Kidney epithelial cell (primary cell): Measurements from ENCODE around the gene NAT9. TPM values are rescaled to one million over a fixed set of nuclear protein-coding genes. Genes with fewer than 3 reads are reported as not detected.

Experiments used
- DNase-seq: peaks from one replicate; pipeline ENCODE4 v3.0.0-alpha.2; 2010; ENCODE audit warnings: low read depth
- H3K27me3 ChIP-seq: 2 replicates; pipeline ENCODE4 v1.6.0; 2011; ENCODE audit warnings: low read length; ENCODE audit not compliant: control insufficient read depth, insufficient read depth
- H3K36me3 ChIP-seq: 2 replicates; pipeline ENCODE4 v1.5.1; 2011; ENCODE audit warnings: low read length; ENCODE audit not compliant: control insufficient read depth, insufficient read depth
- H3K4me3 ChIP-seq: 2 replicates; pipeline ENCODE4 v1.5.1; 2011; ENCODE audit warnings: low read depth, mild to moderate bottlenecking, control low read depth, low read length
- CTCF ChIP-seq: IDR thresholded peaks from 2 replicates; pipeline ENCODE4 v1.5.1; 2011; ENCODE audit warnings: mild to moderate bottlenecking, moderate library complexity, low read length, control low read depth, inconsistent platforms; ENCODE audit not compliant: insufficient read depth, poor library complexity, severe bottlenecking
- total RNA-seq: library from RNA; depleted of rRNA; stranded (reverse); fragments of >200 nt; gene quantifications from 2 replicates; pipeline ENCODE4 v1.2.3, GENCODE V29; 2015

NAT9 gene
- total RNA-seq, 1 donor from 2014 or later, result 30.7 TPM

GRCh38 chr17:74730491-74731346 is 45.4 kb downstream of the NAT9 start:
- H3K4me3 ChIP-seq, result no peak overlapping the region
- peaks cover 20% of the 10 kb centered on the region for H3K27me3 ChIP-seq
- no peak for TF ChIP-seq CTCF
- H3K36me3 ChIP-seq, result no peaks in the 10 kb centered on the region
- DNase-seq, result no peak

DNA sequence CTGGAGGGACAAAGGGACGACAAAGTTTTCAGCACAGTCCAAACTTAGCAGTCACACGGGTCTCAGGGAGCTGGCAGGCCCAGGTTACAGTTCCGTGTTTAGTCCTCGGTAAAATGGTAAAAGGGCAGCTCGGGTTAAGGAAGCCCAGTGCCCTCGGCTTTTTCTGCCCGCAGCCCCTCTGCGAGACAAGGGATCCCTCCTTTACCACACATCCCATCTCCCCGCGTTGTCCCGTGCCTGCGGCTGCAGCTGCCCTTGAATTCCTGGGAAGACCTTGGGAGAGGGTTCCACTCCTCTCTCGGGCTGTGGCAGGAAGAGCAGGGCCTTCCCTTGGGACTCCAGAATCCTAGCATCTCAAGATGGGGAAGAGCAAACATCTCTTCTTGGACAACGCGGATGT is 46.3 kb downstream of the NAT9 start:
- TF ChIP-seq CTCF, result no peak
- no peak for DNase-seq
- H3K27me3 ChIP-seq, result peaks cover 12% of the 10 kb centered on the region
- H3K4me3 ChIP-seq, result no peak overlapping the region
- H3K36me3 ChIP-seq, result no peaks in the 10 kb centered on the region

- no peak overlapping the region for H3K4me3 ChIP-seq
- H3K36me3 ChIP-seq, result no peaks in the 10 kb centered on the region
- peaks cover 11% of the 10 kb centered on the region for H3K27me3 ChIP-seq
- no peak for TF ChIP-seq CTCF
- no peak for DNase-seq
These were observed 46.8 kb downstream of the NAT9 start for GRCh38 chr17:74729368-74729767.

GRCh38 chr17:74728702-74729075 is 47.5 kb downstream of the NAT9 start:
- H3K27me3 ChIP-seq, result peaks cover 4% of the 10 kb centered on the region
- TF ChIP-seq CTCF, result no peak
- no peak overlapping the region for H3K4me3 ChIP-seq
- no peak for DNase-seq
- H3K36me3 ChIP-seq, result no peaks in the 10 kb centered on the region

DNA sequence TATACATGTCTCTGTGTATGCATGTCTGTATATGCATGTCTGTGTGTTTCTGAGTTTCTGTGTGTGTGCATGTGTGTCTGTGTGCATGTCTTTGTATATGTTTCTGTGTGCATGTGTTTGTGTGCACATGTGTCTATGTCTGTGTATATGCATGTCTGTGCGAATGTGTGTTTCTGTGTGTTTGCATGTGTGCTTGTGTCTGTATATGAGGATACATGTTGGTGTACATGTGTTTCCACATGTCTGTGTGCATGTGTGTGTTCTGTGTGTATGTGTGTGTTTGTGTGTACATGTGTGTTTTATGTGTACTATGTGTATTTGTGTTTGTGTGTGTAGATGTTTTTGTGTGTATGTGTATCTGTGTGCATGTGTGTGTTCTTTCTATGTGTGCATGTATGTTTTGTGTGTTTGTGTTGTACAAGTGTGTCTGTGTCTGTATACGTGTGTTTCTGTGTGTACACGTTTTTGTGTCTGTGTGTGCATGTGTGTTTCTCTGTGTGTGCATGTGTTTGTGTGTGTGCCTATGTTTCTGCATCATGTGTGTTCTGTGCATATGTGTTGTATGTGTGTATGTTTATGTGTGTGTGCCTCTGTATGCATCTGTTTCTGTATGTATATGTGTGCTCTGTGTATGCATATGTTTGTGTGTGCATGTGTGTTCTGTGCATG is 48.0 kb downstream of the NAT9 start:
- no peak for DNase-seq
- Histone ChIP-seq H3K27me3 (no peaks in the 10 kb centered on the region), H3K36me3 (no peaks in the 10 kb centered on the region), H3K4me3 (no peak overlapping the region)
- no peak for TF ChIP-seq CTCF
